OCI-LY3 (cell line): ENCODE results near the gene RAP1GAP2.
A peak's percentile ranks its signal among the peaks of the same experiment; 100 is the strongest.

ENCODE experiments used
- H2AFZ ChIP-seq: fragments of 200-600, 300-600 bp; shearing (Covaris generic); 2 replicates; pipeline ENCODE4 v1.6.0; 2014; ENCODE audit warnings: antibody characterized with exemption, low read depth, low read length
- H3K27ac ChIP-seq: fragments of 200-600, 300-600 bp; sonication (generic); 2 replicates; pipeline ENCODE4 v1.5.1; 2014; ENCODE audit warnings: mild to moderate bottlenecking, low read length, moderate library complexity, mixed read lengths
- H3K27me3 ChIP-seq: fragments of 200-600, 300-600 bp; sonication (generic); 2 replicates; pipeline ENCODE4 v1.6.1; 2014; ENCODE audit warnings: low read depth, low read length, mixed read lengths
- H3K36me3 ChIP-seq: fragments of 200-600, 300-600 bp; sonication (generic); replicated peaks from 2 replicates; pipeline ENCODE3; 2014; ENCODE audit warnings: low read depth, low read length, mixed read lengths
- H3K4me1 ChIP-seq: fragments of 300-600, 200-600 bp; sonication (generic); 2 replicates; pipeline ENCODE4 v1.6.1; 2014; ENCODE audit warnings: low read length, mixed read lengths
- H3K4me2 ChIP-seq: fragments of 200-600, 300-600 bp; sonication (generic); 2 replicates; pipeline ENCODE4 v1.6.1; 2014; ENCODE audit warnings: low read length, mixed read lengths
- H3K4me3 ChIP-seq: fragments of 300-600, 200-600 bp; sonication (generic); 2 replicates; pipeline ENCODE4 v1.5.1; 2014; ENCODE audit warnings: antibody characterized with exemption, mild to moderate bottlenecking, low read length, moderate library complexity
- H3K79me2 ChIP-seq: fragments of 300-600, 200-600 bp; shearing (Covaris generic); 2 replicates; pipeline ENCODE4 v1.6.1; 2014; ENCODE audit warnings: mild to moderate bottlenecking, low read length, mixed read lengths
- H3K9ac ChIP-seq: fragments of 300-600, 200-600 bp; shearing (Covaris generic); 2 replicates; pipeline ENCODE4 v1.6.0; 2014; ENCODE audit warnings: mild to moderate bottlenecking, low read length, moderate library complexity
- H3K9me3 ChIP-seq: fragments of 200-600, 300-600 bp; shearing (Covaris generic); 2 replicates; pipeline ENCODE4 v1.6.1; 2014; ENCODE audit warnings: low read length, mixed read lengths; ENCODE audit not compliant: insufficient read depth
- H4K20me1 ChIP-seq: fragments of 200-600, 300-600 bp; sonication (generic); 2 replicates; pipeline ENCODE4 v1.6.1; 2016; ENCODE audit warnings: low read length, mixed read lengths; ENCODE audit not compliant: insufficient read depth
- CTCF ChIP-seq: fragments of 200-600, 300-600 bp; sonication (generic); IDR thresholded peaks from 2 replicates; pipeline ENCODE4 v1.5.1; 2014; ENCODE audit warnings: antibody characterized with exemption, low read length, low read depth
- EZH2phosphoT487 ChIP-seq: fragments of 200-600 bp; shearing (Covaris generic); IDR thresholded peaks from 2 replicates; pipeline ENCODE4 v1.6.1; 2018; ENCODE audit warnings: antibody characterized with exemption, mixed run types, low read depth

RAP1GAP2 gene

DNA sequence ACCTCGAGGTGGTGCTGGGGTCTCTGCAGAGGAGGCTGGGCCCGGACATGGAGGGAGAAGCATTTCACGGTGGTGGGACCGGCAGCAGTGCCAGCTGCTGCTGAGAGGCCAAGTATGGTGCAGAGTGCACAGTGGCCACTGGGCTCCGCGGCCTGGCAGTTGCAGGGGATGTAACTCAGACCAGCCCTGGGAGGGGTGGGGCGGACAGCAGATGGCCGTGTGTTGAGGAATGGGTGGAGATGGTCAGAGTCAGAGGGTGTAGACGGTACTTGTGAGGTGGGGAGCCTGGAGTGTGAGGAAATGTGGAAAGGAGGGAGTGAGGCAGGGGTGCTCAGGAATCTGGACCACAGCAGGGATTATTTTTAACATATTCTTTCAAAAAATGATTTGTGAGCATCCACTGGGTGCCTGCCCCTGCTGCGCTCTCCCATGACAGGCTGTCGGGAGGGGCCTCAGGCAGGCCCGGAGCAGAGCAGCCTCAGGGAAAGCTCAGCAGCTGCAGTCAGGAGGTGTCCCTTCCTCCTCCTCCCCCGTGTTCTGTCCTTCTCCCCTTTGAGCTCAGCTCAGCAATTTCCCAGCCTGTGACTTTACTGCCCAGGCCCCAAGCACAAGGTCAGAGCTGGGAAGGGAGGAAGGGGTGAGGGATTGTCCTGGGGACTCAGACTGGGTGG lies 113.1 kb downstream of the RAP1GAP2 start:
- Histone ChIP-seq H2AFZ (no peak overlapping the region), H3K79me2 (no peaks in the 10 kb centered on the region), H3K4me1 (peaks cover 29% of the 10 kb centered on the region), H3K36me3 (no peaks in the 10 kb centered on the region), H3K4me3 (no peak overlapping the region), H3K27ac (no peak overlapping the region), H3K4me2 (no peak overlapping the region), H4K20me1 (no peaks in the 10 kb centered on the region), H3K9me3 (no peaks in the 10 kb centered on the region), H3K9ac (no peak overlapping the region), H3K27me3 (peaks cover 5% of the 10 kb centered on the region; the same call in 1 of the 2 replicates)
- TF ChIP-seq CTCF, result no peak
- no peak for TF ChIP-seq EZH2phosphoT487

- H3K4me3 ChIP-seq, result no peak overlapping the region
- no peaks in the 10 kb centered on the region for H3K9me3 ChIP-seq
- no peak for TF ChIP-seq EZH2phosphoT487
- no peak for TF ChIP-seq CTCF
- H3K4me1 ChIP-seq, result peaks cover 29% of the 10 kb centered on the region
- peak overlapping the region; percentile 58 for H3K4me2 ChIP-seq
- H4K20me1 ChIP-seq, result no peaks in the 10 kb centered on the region
- no peak overlapping the region for H2AFZ ChIP-seq
- H3K27ac ChIP-seq, result no peak overlapping the region
- H3K36me3 ChIP-seq, result no peaks in the 10 kb centered on the region
- H3K9ac ChIP-seq, result no peak overlapping the region
- H3K27me3 ChIP-seq, result peaks cover 5% of the 10 kb centered on the region; the same call in 1 of the 2 replicates
- H3K79me2 ChIP-seq, result no peaks in the 10 kb centered on the region
These were observed 113.6 kb downstream of the RAP1GAP2 start for GRCh38 chr17:2909846-2910234.

GRCh38 chr17:2911035-2911754 lies 115.0 kb downstream of the RAP1GAP2 start:
- H2AFZ ChIP-seq, result peak overlapping the region; percentile 57; the same call in 1 of the 2 replicates
- peaks cover 5% of the 10 kb centered on the region; the same call in 1 of the 2 replicates for H3K27me3 ChIP-seq
- H4K20me1 ChIP-seq, result no peaks in the 10 kb centered on the region
- H3K4me1 ChIP-seq, result peaks cover 29% of the 10 kb centered on the region
- H3K79me2 ChIP-seq, result no peaks in the 10 kb centered on the region
- H3K4me2 ChIP-seq, result peak overlapping the region; percentile 58
- peak overlapping the region; percentile 49 for H3K4me3 ChIP-seq
- 0 out of 2 replicates have a peak overlapping the region, but pooled peaks have one; percentile 29 for H3K9ac ChIP-seq
- TF ChIP-seq EZH2phosphoT487, result no peak
- TF ChIP-seq CTCF, result no peak
- no peaks in the 10 kb centered on the region for H3K9me3 ChIP-seq
- no peaks in the 10 kb centered on the region for H3K36me3 ChIP-seq
- H3K27ac ChIP-seq, result no peak overlapping the region

DNA sequence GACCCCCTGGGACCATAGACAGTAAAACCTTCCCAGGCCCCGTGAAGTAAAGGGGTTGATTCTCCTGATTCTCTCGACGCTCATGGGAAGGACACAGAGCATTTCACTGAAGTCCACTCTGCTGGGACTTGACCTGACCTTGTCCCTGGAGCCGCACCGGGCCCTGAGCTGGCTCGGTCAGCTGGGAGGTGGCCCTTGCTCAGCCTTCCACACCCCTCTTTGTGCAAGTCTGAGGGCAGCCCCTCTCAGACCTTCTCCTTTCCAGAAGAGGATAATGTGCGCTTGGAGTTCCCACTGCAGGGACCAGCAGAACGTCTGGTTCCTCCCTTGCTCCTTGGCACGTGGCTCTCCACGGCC lies 115.5 kb downstream of the RAP1GAP2 start:
- H3K36me3 ChIP-seq, result no peaks in the 10 kb centered on the region
- H3K4me2 ChIP-seq, result no peak overlapping the region
- peaks cover 5% of the 10 kb centered on the region; the same call in 1 of the 2 replicates for H3K27me3 ChIP-seq
- H3K9ac ChIP-seq, result no peak overlapping the region
- TF ChIP-seq EZH2phosphoT487 (no peak), CTCF (no peak)
- no peaks in the 10 kb centered on the region for H3K9me3 ChIP-seq
- no peak overlapping the region for H3K4me3 ChIP-seq
- H2AFZ ChIP-seq, result no peak overlapping the region
- no peaks in the 10 kb centered on the region for H3K79me2 ChIP-seq
- H3K27ac ChIP-seq, result no peak overlapping the region
- peaks cover 25% of the 10 kb centered on the region for H3K4me1 ChIP-seq
- H4K20me1 ChIP-seq, result no peaks in the 10 kb centered on the region
